Activated CD8-positive, alpha-beta memory T cell treated with anti-CD3 and anti-CD28 coated beads for 24 hours (primary cell): ENCODE measurements around the gene ITGB1.
"Not testable (repeated sequence)": the region's sequence is repeated elsewhere in the genome, so short reads cannot be mapped to it uniquely, and the experiment has no call there.

Source experiments
- DNase-seq: peaks from one replicate; pipeline ENCODE4 v3.0.0-alpha.2; 2020

ITGB1 gene

GRCh38 chr10:32980242-32980557 lies 22.2 kb upstream of the ITGB1 start:
- no peak for DNase-seq

- not testable (repeated sequence) for DNase-seq
These were observed 21.7 kb upstream of the ITGB1 start for GRCh38 chr10:32979719-32980118.

- DNase-seq, result no peak
These were observed 21.0 kb upstream of the ITGB1 start for GRCh38 chr10:32979041-32979440.

- DNase-seq, result not testable (repeated sequence)
These were observed 20.1 kb upstream of the ITGB1 start for GRCh38 chr10:32977846-32978809.

- no peak for DNase-seq
These were observed 18.3 kb upstream of the ITGB1 start for GRCh38 chr10:32976338-32976737.

GRCh38 chr10:32972929-32973328 lies 14.9 kb upstream of the ITGB1 start:
- DNase-seq, result no peak

- no peak for DNase-seq
These were observed 14.4 kb upstream of the ITGB1 start for GRCh38 chr10:32972460-32972859.

GRCh38 chr10:32971536-32972091 lies 13.6 kb upstream of the ITGB1 start:
- DNase-seq, result no peak

- DNase-seq, result no peak
These were observed 12.9 kb upstream of the ITGB1 start for GRCh38 chr10:32970910-32971309.

- DNase-seq, result no peak
These were observed 6.2 kb upstream of the ITGB1 start for GRCh38 chr10:32964270-32964669.

GRCh38 chr10:32963096-32963495 lies 5.1 kb upstream of the ITGB1 start:
- DNase-seq, result no peak

GRCh38 chr10:32962521-32962920 lies 4.5 kb upstream of the ITGB1 start:
- no peak for DNase-seq

GRCh38 chr10:32961895-32962369 lies 3.9 kb upstream of the ITGB1 start:
- no peak for DNase-seq

GRCh38 chr10:32961343-32961894 lies 3.4 kb upstream of the ITGB1 start:
- DNase-seq, result no peak

- no peak for DNase-seq
These were observed 2.0 kb upstream of the ITGB1 start for GRCh38 chr10:32960022-32960421.

GRCh38 chr10:32959006-32959920 lies 1.2 kb upstream of the ITGB1 start:
- DNase-seq, result no peak

GRCh38 chr10:32957341-32958084 lies 517 bp downstream of the ITGB1 start:
- peak; percentile 81 for DNase-seq

- no peak for DNase-seq
These were observed 1.4 kb downstream of the ITGB1 start for GRCh38 chr10:32956365-32957197.

- DNase-seq, result no peak
These were observed 2.2 kb downstream of the ITGB1 start for GRCh38 chr10:32955790-32956189.

GRCh38 chr10:32955299-32955772 lies 2.7 kb downstream of the ITGB1 start:
- DNase-seq, result no peak
